Left renal pelvis (tissue), 4 donors: ENCODE measurements around the gene STH. TPM values are rescaled to one million over a fixed set of nuclear protein-coding genes. Genes with fewer than 3 reads are reported as not detected.

Experiments used
- DNase-seq, 4 donors: peaks; one replicate each; pipeline ENCODE4 v3.0.0-alpha.2; 2013; ENCODE audit warnings: low read depth in 4 of 4, low spot score in 3 of 4
- polyA plus RNA-seq, 4 donors: library from polyadenylated mRNA; unstranded; fragments of 120-200 nt; gene quantifications; one replicate each; pipeline ENCODE4 v1.2.1, GENCODE V29; 2013; ENCODE audit not compliant: insufficient read length in 4 of 4

The STH gene
- polyA plus RNA-seq, 4 donors, result not detected

- DNase-seq, result no peak
Observed at GRCh38 chr17:45966606-45967280, 32.3 kb upstream of the STH start.

GRCh38 chr17:45967378-45967777 lies 31.7 kb upstream of the STH start:
- no peak for DNase-seq

GRCh38 chr17:45968732-45969131 lies 30.3 kb upstream of the STH start:
- DNase-seq, result no peak

DNA sequence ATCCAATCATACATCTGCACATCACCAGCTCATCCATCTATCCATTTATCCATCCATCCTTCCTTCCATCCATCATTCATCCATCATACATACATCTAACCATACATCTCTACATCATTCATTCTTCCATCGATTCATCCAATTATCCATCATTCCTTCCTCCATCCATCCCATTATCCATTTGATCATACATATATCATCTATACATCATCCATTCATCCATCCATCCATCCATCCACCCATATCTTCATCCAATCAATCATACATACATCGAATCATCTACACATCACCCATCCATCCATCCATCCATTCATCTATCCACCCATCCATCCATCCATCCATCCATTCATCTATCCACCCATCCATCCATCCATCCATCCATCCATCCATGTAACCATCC lies 29.3 kb upstream of the STH start:
- no peak for DNase-seq

DNA sequence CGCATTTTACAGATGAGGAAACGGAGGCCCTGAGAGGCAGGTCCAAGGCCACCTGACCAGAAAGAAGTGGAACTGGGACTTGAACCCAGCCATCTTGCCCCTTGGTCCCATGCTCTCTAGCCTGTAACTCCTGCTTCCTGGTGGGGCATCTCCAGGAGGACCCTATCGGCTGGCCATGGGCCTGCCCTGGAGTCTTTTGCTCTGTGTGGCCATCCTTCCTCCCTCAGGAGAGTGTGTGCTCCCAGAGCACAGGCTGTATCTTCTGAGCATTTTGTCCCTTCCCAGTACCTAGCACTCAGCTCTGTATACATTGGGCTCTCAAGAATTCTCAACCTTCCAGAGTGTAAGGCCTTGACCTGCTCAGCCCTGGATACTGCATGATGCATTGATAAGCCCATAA lies 28.4 kb upstream of the STH start:
- no peak for DNase-seq

DNA sequence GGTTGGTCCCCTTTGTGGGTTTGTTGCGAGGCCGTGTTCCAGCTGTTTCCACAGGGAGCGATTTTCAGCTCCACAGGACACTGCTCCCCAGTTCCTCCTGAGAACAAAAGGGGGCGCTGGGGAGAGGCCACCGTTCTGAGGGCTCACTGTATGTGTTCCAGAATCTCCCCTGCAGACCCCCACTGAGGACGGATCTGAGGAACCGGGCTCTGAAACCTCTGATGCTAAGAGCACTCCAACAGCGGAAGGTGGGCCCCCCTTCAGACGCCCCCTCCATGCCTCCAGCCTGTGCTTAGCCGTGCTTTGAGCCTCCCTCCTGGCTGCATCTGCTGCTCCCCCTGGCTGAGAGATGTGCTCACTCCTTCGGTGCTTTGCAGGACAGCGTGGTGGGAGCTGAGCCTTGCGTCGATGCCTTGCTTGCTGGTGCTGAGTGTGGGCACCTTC lies 27.3 kb upstream of the STH start:
- no peak for DNase-seq

DNA sequence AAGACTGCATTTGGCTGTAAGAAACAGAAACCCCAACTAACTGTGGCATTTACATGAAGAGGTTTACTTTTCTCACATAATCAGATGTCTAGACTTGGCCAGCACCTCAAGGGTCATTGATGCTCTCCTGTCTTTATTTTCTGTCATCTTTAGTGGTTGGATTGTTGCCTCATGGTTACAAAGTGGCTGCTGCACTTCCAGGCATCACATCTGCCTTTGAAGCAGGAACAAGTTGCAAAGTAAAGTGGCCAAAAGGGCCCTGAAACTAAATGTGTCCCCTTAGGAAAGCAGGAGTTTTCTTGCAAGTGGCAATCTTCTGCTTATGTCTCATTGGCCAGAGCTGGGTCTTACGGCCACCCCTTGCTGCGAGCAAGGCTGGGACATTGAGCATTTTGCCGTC lies 26.5 kb upstream of the STH start:
- DNase-seq, result no peak

DNA sequence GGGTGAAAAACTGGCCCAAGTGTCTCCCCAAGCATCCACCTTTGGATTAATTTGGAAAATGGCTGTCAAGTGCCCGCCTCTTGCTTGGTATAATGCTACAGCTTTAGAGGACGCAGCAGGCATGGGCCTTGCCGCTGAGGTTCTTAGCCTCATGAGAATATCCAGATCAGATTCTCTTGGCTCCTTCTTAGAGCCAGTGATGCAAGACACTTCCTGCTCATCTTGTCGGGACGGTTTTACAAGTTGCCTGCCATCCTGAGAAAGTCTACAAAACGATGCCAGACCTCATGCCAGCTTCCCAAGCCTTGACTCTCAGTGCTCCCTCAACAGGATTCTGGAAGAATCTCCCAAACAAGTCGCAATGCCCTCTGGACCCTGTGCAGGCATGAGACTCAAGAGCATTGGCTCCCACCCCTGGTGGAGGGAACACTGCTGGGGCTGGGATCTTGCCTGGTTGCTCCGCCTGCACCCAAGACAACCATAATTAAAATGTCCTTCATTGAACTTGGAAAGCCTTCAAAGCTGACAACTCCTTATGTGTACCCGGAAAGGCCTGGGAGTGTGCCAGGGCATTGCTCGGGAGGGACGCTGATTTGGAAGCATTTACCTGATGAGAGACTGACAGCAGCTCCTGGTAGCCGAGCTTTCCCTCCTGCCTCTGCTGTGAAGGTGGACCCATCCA lies 25.8 kb upstream of the STH start:
- no peak for DNase-seq

- no peak for DNase-seq
Observed at GRCh38 chr17:45973946-45974859, 24.8 kb upstream of the STH start.

DNA sequence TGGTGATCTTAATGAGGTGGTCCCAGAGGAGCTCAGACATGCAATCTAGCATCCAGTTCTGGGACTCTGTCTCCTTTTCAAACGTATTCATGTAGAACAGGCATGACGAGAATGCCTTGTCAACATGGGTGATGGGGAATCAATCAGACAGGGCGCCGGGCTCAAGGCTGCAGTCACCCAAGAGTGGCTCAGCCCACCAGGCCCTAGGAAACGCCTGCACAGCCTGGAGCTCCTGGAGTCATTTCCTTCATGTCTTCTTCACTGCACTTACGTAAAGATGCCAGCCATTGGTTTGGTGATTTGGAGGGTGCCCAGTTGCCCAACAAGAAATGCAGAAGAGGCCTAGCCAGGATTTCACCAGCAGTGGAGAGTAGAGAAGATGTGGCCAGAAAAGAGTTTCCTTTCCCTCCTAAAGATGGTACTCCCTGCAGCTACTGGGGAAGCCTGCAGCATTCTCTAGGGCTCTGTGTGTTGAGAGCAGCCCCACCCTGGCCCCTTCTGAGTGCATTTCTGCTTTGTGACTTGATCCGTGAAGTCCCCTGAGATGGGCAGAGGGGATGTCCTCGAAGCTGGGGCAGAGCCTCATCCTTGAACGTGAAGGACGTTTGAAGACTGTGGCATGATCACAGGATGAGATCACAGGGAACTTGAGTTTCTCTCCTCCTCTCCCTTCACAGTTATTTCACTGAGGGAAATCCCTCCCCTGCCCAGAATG lies 24.0 kb upstream of the STH start:
- DNase-seq, result no peak

DNA sequence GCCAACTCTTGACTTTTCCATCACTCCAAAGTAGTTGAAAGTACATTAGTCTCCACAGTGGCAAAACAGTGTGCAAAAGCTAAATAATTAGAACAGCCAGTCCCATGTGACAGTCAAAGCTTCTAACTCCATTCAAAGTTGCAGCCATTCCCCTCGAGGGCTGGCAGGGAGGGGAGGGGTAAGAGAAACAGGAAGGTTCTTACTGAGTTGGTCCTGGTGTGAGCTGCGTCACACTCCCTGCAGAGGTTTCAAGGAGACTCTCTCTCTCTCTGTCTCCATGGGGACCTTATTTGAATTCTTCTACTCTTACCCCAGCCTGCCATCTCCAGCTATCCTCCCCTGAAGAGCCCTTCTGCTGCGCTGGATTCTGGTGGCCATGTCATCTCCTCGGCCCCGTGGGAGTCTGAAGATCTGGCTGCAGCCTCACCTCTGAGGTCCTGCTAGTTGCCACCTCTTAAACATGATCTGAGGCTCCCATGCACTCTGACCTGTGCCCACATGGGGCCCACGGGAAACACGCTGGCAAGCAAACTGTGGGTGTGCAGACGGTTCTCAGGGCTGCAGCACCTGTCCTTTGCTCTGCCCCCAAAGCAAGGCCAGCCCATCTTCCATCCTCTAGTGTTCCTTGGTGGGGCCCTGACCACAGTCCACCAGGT lies 23.3 kb upstream of the STH start:
- no peak for DNase-seq

DNA sequence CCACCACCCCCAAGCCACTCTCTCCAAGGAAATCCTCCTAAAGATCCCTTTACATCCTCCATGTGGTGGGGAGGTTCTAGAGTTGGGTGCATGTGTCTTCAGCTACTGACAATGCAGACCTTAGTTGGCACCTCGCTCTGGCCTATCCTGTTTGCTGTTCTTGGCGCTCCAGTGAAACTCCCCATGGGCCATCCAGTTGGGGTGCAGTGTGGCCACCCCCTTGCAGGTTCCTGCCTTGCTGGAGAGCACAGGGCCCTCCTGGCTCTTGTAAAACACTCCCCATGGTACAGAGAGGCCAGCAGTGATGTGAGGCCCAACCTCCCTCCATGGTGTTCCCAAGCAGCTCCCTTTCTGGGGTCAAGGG lies 22.7 kb upstream of the STH start:
- no peak for DNase-seq

DNA sequence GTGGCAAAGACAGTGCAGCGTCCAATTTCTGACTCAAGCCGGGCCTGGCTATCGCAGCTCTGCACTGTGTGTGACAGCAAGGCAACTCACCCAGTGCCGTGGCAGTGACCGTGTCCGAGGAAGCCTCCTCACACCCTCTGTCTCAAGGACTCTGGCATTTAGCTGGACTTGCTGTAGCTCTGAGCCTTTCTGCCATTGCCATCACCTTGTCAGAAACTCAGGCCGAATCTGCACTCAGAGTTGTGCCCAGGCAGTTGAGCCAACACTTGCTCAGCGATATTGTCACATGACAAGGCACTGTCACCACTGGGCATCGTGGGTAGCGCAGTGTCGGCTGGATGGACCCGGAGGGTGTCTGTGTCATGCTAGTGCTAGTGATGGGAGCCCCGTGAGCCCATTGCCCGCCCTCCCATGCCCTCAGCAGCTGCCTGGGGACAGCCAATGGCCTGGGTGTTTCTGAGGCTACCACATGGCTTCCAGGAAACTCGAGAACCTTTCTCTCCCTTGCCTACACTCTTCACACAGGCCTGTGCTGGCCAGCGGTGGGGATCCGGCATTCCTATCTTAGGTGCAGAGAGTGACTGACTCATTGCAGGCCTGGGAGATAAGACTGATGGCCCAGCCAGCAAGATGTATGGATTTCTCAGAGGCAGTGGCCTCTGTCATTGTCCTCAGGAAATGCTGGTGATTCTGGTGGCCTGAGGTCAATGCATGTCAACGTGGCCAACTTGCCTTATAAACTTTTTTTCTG lies 22.1 kb upstream of the STH start:
- DNase-seq, result no peak

GRCh38 chr17:45977506-45977824 lies 21.6 kb upstream of the STH start:
- no peak for DNase-seq

DNA sequence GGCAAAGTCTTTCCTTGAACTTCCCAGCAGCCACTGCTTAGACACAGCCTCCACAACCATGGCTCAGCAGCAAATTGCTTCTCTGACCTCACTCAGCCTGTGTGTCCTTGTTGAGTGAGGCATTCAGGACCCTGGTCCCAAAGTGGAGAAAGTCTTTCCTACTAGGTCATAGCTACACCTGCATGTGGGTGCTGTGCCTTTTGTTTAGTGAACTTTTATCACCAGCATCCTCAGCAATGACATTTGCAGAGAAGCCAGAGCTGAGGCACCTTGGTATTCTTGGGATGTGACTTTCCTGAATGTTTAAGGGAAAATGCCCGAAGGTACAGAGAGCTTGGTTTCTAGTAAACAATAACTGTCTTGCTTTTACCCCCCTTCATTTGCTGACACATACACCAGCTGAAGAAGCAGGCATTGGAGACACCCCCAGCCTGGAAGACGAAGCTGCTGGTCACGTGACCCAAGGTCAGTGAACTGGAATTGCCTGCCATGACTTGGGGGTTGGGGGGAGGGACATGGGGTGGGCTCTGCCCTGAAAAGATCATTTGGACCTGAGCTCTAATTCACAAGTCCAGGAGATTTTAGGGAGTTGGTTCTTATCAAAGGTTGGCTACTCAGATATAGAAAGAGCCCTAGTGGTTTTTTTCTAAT lies 20.9 kb upstream of the STH start:
- DNase-seq, result no peak

DNA sequence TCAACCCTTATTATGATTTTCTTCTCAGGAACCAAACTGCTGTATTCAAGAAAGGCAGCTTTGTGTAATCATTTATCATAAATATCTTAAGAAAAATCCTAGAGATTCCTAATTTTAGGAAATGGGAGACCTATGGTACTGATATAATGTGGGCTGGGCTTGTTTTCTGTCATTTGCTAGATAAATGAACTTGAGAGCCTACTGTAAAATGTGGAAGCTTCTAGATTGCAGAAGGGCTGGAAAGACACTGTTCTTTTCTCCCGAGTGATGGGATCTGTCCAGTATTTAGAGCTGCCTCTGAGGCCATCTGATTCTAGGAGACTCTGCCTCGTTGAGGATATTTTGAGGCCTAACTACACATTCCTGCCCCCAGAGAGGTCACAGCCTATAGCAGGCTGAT lies 19.9 kb upstream of the STH start:
- no peak for DNase-seq

GRCh38 chr17:45980855-45981254 lies 18.2 kb upstream of the STH start:
- DNase-seq, result no peak

DNA sequence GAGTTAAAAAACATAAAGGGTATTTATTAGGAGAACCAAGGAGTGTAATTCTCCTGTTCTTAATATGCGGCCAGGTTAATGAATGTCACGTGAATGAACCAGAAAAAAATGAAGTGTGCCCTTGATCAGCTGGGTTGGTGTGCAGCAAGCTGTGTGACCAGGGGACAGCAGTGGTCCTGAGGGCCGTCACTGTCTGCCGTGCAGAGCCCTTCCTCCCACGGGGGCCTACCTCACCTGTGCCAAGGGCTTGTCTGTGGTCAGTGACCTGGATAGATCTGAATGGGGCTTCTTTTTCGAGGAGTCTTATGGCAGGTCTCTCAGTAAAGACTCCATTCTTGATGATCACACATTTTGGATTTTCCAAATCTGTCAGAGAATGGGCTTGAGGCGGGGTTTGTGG lies 17.7 kb upstream of the STH start:
- no peak for DNase-seq
